Endodermal cell (in vitro differentiated cells): ENCODE results near the gene PNRC1. TPM values are rescaled to one million over a fixed set of nuclear protein-coding genes. Genes with fewer than 3 reads are reported as not detected.

ENCODE experiments used
- DNase-seq: peaks from one replicate; pipeline ENCODE4 v3.0.0-alpha.2; 2017
- H3K27ac ChIP-seq: 2 replicates; pipeline ENCODE4 v1.5.1; 2013; ENCODE audit warnings: mild to moderate bottlenecking, low read depth, low read length, moderate library complexity
- H3K27me3 ChIP-seq: 2 replicates; pipeline ENCODE4 v1.6.1; 2013; ENCODE audit warnings: mild to moderate bottlenecking, low read length, moderate library complexity; ENCODE audit not compliant: insufficient read depth, control insufficient read depth, poor library complexity, severe bottlenecking
- H3K36me3 ChIP-seq: 2 replicates; pipeline ENCODE4 v1.7.0; 2013; ENCODE audit warnings: mild to moderate bottlenecking, low read length, moderate library complexity; ENCODE audit not compliant: control insufficient read depth, insufficient read depth
- H3K4me1 ChIP-seq: one replicate; pipeline ENCODE4 v1.7.0; 2013; ENCODE audit warnings: low read length; ENCODE audit not compliant: control insufficient read depth, insufficient read depth
- H3K4me3 ChIP-seq: 2 replicates; pipeline ENCODE4 v1.5.1; 2013; ENCODE audit warnings: mild to moderate bottlenecking, low read length, moderate library complexity
- H3K9ac ChIP-seq: 2 replicates; pipeline ENCODE4 v1.6.1; 2013; ENCODE audit warnings: mild to moderate bottlenecking, low read length, moderate library complexity; ENCODE audit not compliant: poor library complexity, severe bottlenecking; ENCODE audit errors: extremely low read depth
- H3K9me3 ChIP-seq: 2 replicates; pipeline ENCODE4 v1.6.1; 2013; ENCODE audit warnings: mild to moderate bottlenecking, low read length, moderate library complexity; ENCODE audit not compliant: control insufficient read depth
- H3K27ac Mint-ChIP-seq: 2 replicates; pipeline ENCODE4 v1.8.0; 2020; ENCODE audit warnings: mixed read lengths
- H3K27me3 Mint-ChIP-seq: 2 replicates; pipeline ENCODE4 v1.8.0; 2021; ENCODE audit warnings: mild to moderate bottlenecking, mixed read lengths; ENCODE audit not compliant: insufficient read depth
- H3K36me3 Mint-ChIP-seq: 2 replicates; pipeline ENCODE4 v1.8.0; 2020; ENCODE audit warnings: low read depth, mixed read lengths
- H3K4me1 Mint-ChIP-seq: 2 replicates; pipeline ENCODE4 v1.8.0; 2020; ENCODE audit warnings: mixed read lengths
- H3K4me3 Mint-ChIP-seq: 2 replicates; pipeline ENCODE4 v1.8.0; 2020; ENCODE audit warnings: mild to moderate bottlenecking, moderate library complexity, mixed read lengths
- H3K9me3 Mint-ChIP-seq: 2 replicates; pipeline ENCODE4 v1.8.0; 2020; ENCODE audit warnings: mild to moderate bottlenecking, mixed read lengths
- WGBS, 2 experiments: methylation state at CpG; one replicate each; pipeline versions ENCODE4 v1.1.5 to v1.1.7; 2013; ENCODE audit warnings: missing lambda C conversion rate in 2 of 2, mixed read lengths in 1 of 2; ENCODE audit not compliant: insufficient coverage in 1 of 2, insufficient read length in 1 of 2; 5-methylcytosine and 5-hydroxymethylcytosine counted together
- total RNA-seq, 2 donors: library from RNA; stranded (reverse); fragmentation: NEBNext Ultra II Directional in 1 of 2; extraction: Animal tissue kit (Norgen Biotek cat#: 25700) in 1 of 2; gene quantifications; 2 replicates in 1 of 2; 3 replicates in 1 of 2; pipeline ENCODE4 v1.2.1, GENCODE V29; 2021
- TF ChIP-seq, protein P1 (sequence below): fragments of 200-600 bp; sonication (generic); conservative IDR thresholded peaks from 2 replicates; pipeline ENCODE4 v1.5.0; 2021; ENCODE audit warnings: antibody characterized with exemption, mild to moderate bottlenecking

PNRC1 gene
- total RNA-seq, 2 donors from 2014 or later, result 105 to 118 TPM

GRCh38 chr6:89067796-89068195, 12.8 kb upstream of the PNRC1 start:
- Mint-ChIP-seq H3K4me1 (peaks cover 10% of the 10 kb centered on the region), H3K4me3 (no peak overlapping the region), H3K27ac (no peak overlapping the region), H3K36me3 (no peaks in the 10 kb centered on the region), H3K27me3 (peaks cover 1% of the 10 kb centered on the region), H3K9me3 (peaks cover 12% of the 10 kb centered on the region)
- Histone ChIP-seq H3K9me3 (no peaks in the 10 kb centered on the region), H3K27ac (no peak overlapping the region), H3K9ac (no peak overlapping the region), H3K4me3 (no peak overlapping the region), H3K4me1 (no peaks in the 10 kb centered on the region), H3K36me3 (no peaks in the 10 kb centered on the region), H3K27me3 (no peaks in the 10 kb centered on the region)
- TF ChIP-seq, protein P1, sequence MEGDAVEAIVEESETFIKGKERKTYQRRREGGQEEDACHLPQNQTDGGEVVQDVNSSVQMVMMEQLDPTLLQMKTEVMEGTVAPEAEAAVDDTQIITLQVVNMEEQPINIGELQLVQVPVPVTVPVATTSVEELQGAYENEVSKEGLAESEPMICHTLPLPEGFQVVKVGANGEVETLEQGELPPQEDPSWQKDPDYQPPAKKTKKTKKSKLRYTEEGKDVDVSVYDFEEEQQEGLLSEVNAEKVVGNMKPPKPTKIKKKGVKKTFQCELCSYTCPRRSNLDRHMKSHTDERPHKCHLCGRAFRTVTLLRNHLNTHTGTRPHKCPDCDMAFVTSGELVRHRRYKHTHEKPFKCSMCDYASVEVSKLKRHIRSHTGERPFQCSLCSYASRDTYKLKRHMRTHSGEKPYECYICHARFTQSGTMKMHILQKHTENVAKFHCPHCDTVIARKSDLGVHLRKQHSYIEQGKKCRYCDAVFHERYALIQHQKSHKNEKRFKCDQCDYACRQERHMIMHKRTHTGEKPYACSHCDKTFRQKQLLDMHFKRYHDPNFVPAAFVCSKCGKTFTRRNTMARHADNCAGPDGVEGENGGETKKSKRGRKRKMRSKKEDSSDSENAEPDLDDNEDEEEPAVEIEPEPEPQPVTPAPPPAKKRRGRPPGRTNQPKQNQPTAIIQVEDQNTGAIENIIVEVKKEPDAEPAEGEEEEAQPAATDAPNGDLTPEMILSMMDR, result no peak
- DNase-seq, result no peak

DNA sequence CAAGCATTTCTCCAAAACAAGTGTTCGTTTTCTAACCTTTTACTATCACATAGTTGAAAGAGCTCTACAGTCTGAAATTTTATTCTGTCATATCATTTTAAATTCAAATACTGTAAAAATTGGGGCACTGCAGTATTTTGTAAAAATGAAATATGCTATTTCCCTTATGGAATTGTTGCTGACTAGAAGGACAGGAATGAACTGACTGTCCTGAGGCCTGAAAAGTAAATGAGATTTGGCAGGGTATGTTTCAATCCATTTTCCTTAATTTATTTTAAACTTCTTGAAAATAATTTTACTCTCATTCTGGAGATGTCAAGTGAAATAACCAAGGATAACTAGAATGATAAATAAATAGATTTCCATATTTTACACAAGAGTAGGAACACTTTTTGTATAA, 11.9 kb upstream of the PNRC1 start:
- Mint-ChIP-seq H3K36me3 (no peaks in the 10 kb centered on the region), H3K4me1 (peaks cover 10% of the 10 kb centered on the region), H3K9me3 (peaks cover 12% of the 10 kb centered on the region), H3K4me3 (no peak overlapping the region), H3K27ac (no peak overlapping the region), H3K27me3 (peaks cover 1% of the 10 kb centered on the region)
- no peak overlapping the region for H3K4me3 ChIP-seq
- H3K9ac ChIP-seq, result no peak overlapping the region
- no peaks in the 10 kb centered on the region for H3K9me3 ChIP-seq
- no peaks in the 10 kb centered on the region for H3K27me3 ChIP-seq
- no peak overlapping the region for H3K27ac ChIP-seq
- no peaks in the 10 kb centered on the region for H3K36me3 ChIP-seq
- WGBS, 2 experiments, result 63% methylated on average over 1 of the region's 1 CpG; no CpG with 5 or more reads in 1 of the 2 experiments
- TF ChIP-seq, protein P1, result no peak
- H3K4me1 ChIP-seq, result no peaks in the 10 kb centered on the region
- DNase-seq, result no peak

- H3K27ac ChIP-seq, result no peak overlapping the region
Observed at GRCh38 chr6:89069536-89070163, 10.9 kb upstream of the PNRC1 start.

More at GRCh38 chr6:89069536-89070163, 10.9 kb upstream of the PNRC1 start:
- H3K4me1 ChIP-seq, result no peaks in the 10 kb centered on the region
- H3K9ac ChIP-seq, result no peak overlapping the region
- peaks cover 10% of the 10 kb centered on the region for H3K4me1 Mint-ChIP-seq
- WGBS, 2 experiments, result 92 to 95% methylated on average over 9 to 10 of the region's 10 CpGs
- H3K27me3 ChIP-seq, result no peaks in the 10 kb centered on the region
- no peak overlapping the region for H3K4me3 ChIP-seq
- DNase-seq, result no peak
- H3K9me3 ChIP-seq, result no peaks in the 10 kb centered on the region
- H3K27ac Mint-ChIP-seq, result no peak overlapping the region
- H3K4me3 Mint-ChIP-seq, result no peak overlapping the region
- H3K36me3 ChIP-seq, result no peaks in the 10 kb centered on the region
- TF ChIP-seq, protein P1, result no peak
- H3K36me3 Mint-ChIP-seq, result no peaks in the 10 kb centered on the region
- peaks cover 12% of the 10 kb centered on the region for H3K9me3 Mint-ChIP-seq
- peaks cover 1% of the 10 kb centered on the region for H3K27me3 Mint-ChIP-seq
